ENCODE results near the gene MLLT3.

GRCh38 chr9:20364959-20365358 lies 257.3 kb downstream of the MLLT3 start:
- TF ChIP-seq POLR2A (IDR thresholded peaks at IDR 0.05) = no peak
- TF ChIP-seq, protein P1, sequence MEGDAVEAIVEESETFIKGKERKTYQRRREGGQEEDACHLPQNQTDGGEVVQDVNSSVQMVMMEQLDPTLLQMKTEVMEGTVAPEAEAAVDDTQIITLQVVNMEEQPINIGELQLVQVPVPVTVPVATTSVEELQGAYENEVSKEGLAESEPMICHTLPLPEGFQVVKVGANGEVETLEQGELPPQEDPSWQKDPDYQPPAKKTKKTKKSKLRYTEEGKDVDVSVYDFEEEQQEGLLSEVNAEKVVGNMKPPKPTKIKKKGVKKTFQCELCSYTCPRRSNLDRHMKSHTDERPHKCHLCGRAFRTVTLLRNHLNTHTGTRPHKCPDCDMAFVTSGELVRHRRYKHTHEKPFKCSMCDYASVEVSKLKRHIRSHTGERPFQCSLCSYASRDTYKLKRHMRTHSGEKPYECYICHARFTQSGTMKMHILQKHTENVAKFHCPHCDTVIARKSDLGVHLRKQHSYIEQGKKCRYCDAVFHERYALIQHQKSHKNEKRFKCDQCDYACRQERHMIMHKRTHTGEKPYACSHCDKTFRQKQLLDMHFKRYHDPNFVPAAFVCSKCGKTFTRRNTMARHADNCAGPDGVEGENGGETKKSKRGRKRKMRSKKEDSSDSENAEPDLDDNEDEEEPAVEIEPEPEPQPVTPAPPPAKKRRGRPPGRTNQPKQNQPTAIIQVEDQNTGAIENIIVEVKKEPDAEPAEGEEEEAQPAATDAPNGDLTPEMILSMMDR (IDR thresholded peaks at IDR 0.05) = no peak

All from uterus (tissue), 2 donors.